Cardiac muscle cell (in vitro differentiated cells and primary cell): ENCODE results near the gene SNCAIP. TPM values are rescaled to one million over a fixed set of nuclear protein-coding genes. Genes with fewer than 3 reads are reported as not detected.

ENCODE experiments used
- DNase-seq, 2 donors: peaks; one replicate each; pipeline versions ENCODE4 v3.0.0 to v3.0.0-alpha.2; 2010 to 2017; ENCODE audit warnings: low read depth in 1 of 2, low spot score in 1 of 2
- H3K27ac ChIP-seq: fragments of 200-600 bp; sonication (generic); 2 replicates; pipeline ENCODE4 v1.5.1; 2016
- H3K27me3 ChIP-seq: fragments of 200-600 bp; sonication (generic); 2 replicates; pipeline ENCODE4 v1.6.0; 2016; ENCODE audit warnings: control low read depth
- H3K36me3 ChIP-seq: fragments of 200-600 bp; sonication (generic); 2 replicates; pipeline ENCODE4 v1.5.1; 2016; ENCODE audit warnings: control low read depth
- H3K4me1 ChIP-seq: fragments of 200-600 bp; sonication (generic); 2 replicates; pipeline ENCODE4 v1.8.1; 2017; ENCODE audit warnings: low read depth, mild to moderate bottlenecking, mixed run types
- H3K4me3 ChIP-seq: fragments of 200-600 bp; sonication (generic); 2 replicates; pipeline ENCODE4 v1.5.1; 2016; ENCODE audit warnings: mild to moderate bottlenecking
- H3K9me3 ChIP-seq: fragments of 200-600 bp; sonication (generic); 2 replicates; pipeline ENCODE4 v1.5.1; 2017; ENCODE audit warnings: low read depth, mild to moderate bottlenecking, control low read depth
- polyA plus RNA-seq: library from polyadenylated mRNA; unstranded; fragments of >200 nt; fragmentation: Nextera tagmentation; extraction: Ambion mirVana; gene quantifications from 2 replicates; pipeline ENCODE4 v1.2.1, GENCODE V29; 2016
- total RNA-seq: library from RNA; depleted of rRNA; stranded (reverse); fragments of >200 nt; gene quantifications from 2 replicates; pipeline ENCODE4 v1.2.3, GENCODE V29; 2016
- TF ChIP-seq, protein P1 (sequence below): IDR thresholded peaks from 2 replicates; pipeline ENCODE4 v1.5.1; 2012; ENCODE audit warnings: low read depth, mild to moderate bottlenecking, low read length

Gene SNCAIP
- total and polyA plus RNA-seq, 2 experiments from 2014 or later, result 9.0 to 14.1 TPM

DNA sequence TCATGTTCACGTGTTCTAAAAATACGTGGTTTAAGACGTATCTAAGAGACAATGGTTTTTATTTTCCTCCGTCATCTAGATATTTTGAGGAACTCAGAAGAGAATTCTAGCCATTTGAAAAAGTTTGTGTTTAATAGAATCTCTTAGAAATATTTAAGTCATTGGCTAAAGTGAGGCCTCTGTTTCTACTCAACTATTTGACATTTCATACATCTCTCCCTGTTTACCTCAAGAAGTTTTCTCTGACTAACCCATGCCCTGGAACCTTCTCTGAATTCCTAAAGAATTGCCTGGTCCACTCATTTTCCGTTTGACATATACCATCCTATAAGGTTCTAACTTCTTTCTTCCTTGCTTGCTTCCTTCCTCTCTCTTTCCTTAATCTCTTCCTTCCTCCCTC lies 178.7 kb downstream of the SNCAIP start:
- TF ChIP-seq, protein P1, sequence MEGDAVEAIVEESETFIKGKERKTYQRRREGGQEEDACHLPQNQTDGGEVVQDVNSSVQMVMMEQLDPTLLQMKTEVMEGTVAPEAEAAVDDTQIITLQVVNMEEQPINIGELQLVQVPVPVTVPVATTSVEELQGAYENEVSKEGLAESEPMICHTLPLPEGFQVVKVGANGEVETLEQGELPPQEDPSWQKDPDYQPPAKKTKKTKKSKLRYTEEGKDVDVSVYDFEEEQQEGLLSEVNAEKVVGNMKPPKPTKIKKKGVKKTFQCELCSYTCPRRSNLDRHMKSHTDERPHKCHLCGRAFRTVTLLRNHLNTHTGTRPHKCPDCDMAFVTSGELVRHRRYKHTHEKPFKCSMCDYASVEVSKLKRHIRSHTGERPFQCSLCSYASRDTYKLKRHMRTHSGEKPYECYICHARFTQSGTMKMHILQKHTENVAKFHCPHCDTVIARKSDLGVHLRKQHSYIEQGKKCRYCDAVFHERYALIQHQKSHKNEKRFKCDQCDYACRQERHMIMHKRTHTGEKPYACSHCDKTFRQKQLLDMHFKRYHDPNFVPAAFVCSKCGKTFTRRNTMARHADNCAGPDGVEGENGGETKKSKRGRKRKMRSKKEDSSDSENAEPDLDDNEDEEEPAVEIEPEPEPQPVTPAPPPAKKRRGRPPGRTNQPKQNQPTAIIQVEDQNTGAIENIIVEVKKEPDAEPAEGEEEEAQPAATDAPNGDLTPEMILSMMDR, result no peak
- DNase-seq, result no peak
- Histone ChIP-seq H3K4me3 (no peak overlapping the region), H3K4me1 (peaks cover 14% of the 10 kb centered on the region), H3K27ac (no peak overlapping the region), H3K27me3 (no peaks in the 10 kb centered on the region), H3K9me3 (no peaks in the 10 kb centered on the region), H3K36me3 (no peaks in the 10 kb centered on the region)

GRCh38 chr5:122492675-122493074 lies 180.6 kb downstream of the SNCAIP start:
- Histone ChIP-seq H3K4me3 (no peak overlapping the region), H3K27ac (peak overlapping the region; percentile 65), H3K4me1 (peaks cover 14% of the 10 kb centered on the region), H3K36me3 (no peaks in the 10 kb centered on the region), H3K27me3 (no peaks in the 10 kb centered on the region), H3K9me3 (no peaks in the 10 kb centered on the region)
- DNase-seq, result peak in 1 of 2 donors; percentile 36
- TF ChIP-seq, protein P1, result peak; percentile 29

DNA sequence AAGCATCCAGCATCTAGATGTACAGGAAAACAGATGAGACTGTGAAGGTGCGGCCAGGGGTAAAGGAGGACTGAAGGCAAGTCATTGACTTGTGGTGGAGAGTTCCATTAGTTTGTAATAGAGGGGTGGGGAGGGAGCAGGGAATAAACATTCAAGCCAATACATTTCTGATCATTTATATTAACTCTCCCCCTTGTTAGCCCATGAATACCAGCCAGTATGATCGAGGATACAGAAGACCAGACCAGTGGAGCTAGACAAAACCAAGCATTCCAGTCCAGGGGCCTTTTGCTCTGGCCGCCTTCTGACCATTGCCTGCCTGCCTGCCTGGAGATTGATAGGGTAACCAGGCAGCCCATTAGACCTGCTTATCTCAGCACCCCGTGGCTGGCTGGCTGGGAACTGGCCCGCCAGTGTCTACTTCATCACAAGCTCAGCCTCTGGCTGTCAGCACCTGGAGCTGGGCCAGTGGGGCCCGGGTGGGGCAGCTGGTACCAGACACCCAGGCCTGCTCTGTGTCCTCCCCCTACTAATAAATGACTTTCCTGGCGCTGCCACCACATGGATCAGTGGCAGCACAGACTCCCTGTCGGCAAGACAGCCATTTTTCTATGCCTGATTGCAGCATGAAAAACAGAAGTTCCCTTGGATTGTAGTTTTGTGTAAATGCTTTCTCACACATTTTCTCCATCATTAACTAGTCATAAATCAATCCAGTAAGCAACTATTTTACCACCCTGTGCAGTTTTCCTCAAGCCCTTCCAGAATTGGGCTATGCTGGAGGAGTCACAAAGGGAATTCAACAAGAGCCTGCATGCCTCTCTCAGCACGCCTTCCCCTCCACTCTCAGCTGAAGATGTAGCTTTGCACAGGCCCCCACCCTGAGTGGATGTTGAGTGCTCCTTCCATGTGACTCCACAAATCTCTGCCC lies 181.3 kb downstream of the SNCAIP start:
- no peaks in the 10 kb centered on the region for H3K36me3 ChIP-seq
- peaks cover 14% of the 10 kb centered on the region for H3K4me1 ChIP-seq
- TF ChIP-seq, protein P1, result no peak
- DNase-seq, result peak; percentile 8 to 81
- H3K27ac ChIP-seq, result peak overlapping the region; percentile 65
- H3K9me3 ChIP-seq, result no peaks in the 10 kb centered on the region
- H3K4me3 ChIP-seq, result no peak overlapping the region
- no peaks in the 10 kb centered on the region for H3K27me3 ChIP-seq

DNA sequence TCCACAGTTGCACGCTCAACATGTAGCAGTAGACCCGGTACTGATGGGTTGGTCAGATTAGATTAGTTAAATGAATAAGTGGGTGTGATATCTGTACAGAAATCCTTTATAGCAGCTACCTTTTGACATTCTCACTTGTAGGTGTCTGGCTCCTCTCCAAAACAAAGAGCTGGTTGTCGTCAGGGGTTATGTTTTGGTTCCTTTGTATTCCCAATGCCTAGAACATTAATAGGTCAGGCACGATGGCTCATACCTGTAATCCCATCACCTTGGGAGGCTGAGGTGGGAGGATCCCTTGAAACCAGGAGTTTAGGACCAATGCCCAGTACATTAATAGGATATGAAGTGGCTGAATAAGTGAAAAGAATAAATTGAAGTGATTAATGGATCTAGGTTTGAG lies 182.1 kb downstream of the SNCAIP start:
- Histone ChIP-seq H3K4me1 (peaks cover 14% of the 10 kb centered on the region), H3K27me3 (no peaks in the 10 kb centered on the region), H3K27ac (peak overlapping the region; percentile 65), H3K4me3 (no peak overlapping the region), H3K36me3 (no peaks in the 10 kb centered on the region), H3K9me3 (no peaks in the 10 kb centered on the region)
- TF ChIP-seq, protein P1, result no peak
- DNase-seq, result no peak

DNA sequence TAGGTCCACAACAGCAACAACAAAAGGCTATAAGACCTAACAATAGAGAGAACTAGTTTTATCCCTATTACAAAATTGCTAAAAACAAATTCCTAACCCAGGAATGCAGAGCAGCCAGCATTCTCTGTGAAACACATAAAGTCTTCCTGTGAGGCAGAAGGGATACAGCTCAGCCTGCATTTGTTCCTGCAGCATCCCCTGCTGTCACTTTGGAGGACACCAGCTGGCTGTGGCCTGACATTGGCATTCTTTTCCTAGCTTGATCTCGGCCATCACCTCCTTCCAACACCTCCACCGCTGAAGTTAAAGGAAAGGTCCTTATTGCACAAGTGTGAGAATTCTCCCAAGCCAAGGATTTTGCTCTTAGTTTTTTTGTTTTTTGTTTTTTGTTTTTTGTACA lies 186.1 kb downstream of the SNCAIP start:
- H3K4me3 ChIP-seq, result no peak overlapping the region
- H3K4me1 ChIP-seq, result peaks cover 10% of the 10 kb centered on the region
- H3K27ac ChIP-seq, result no peak overlapping the region
- H3K27me3 ChIP-seq, result no peaks in the 10 kb centered on the region
- H3K9me3 ChIP-seq, result no peaks in the 10 kb centered on the region
- DNase-seq, result peak; percentile 21 to 52
- H3K36me3 ChIP-seq, result no peaks in the 10 kb centered on the region
- TF ChIP-seq, protein P1, result peak; percentile 18
